Heart left ventricle (tissue), 16 donors: ENCODE results near the gene GPC6. TPM values are rescaled to one million over a fixed set of nuclear protein-coding genes. Genes with fewer than 3 reads are reported as not detected.

Experiments used
- ATAC-seq, 4 donors: fragments of 200-7000 bp; cut with Tn5 transposase; one replicate each; pipeline ENCODE4 v1.9.1; 2020 to 2022; ENCODE audit warnings: moderate library complexity in 4 of 4, mild to moderate bottlenecking in 3 of 4, moderate number of reproducible peaks in 1 of 4
- DNase-seq, 5 donors: peaks; one replicate each; pipeline ENCODE4 v3.0.0-alpha.2; 2020
- H3K27ac ChIP-seq, 12 donors: fragments of 200-600 bp; sonication (generic) in 4 of 12; one replicate each; pipeline versions ENCODE4 v1.5.0 to v1.8.0; 2016 to 2022; ENCODE audit warnings: mild to moderate bottlenecking in 2 of 12
- H3K27me3 ChIP-seq, 9 donors: fragments of 200-600 bp; sonication (generic) in 2 of 9; one replicate each; pipeline versions ENCODE4 v1.5.1 to v1.8.0; 2016 to 2022; ENCODE audit warnings: mild to moderate bottlenecking in 3 of 9
- H3K36me3 ChIP-seq, 9 donors: fragments of 200-600 bp; sonication (generic) in 2 of 9; one replicate each; pipeline versions ENCODE4 v1.5.0 to v1.8.0; 2018 to 2022; ENCODE audit warnings: mild to moderate bottlenecking in 2 of 9
- H3K4me1 ChIP-seq, 12 donors: fragments of 200-600 bp; sonication (generic) in 4 of 12; one replicate each; pipeline versions ENCODE4 v1.5.0 to v1.8.0; 2016 to 2022; ENCODE audit warnings: mild to moderate bottlenecking in 3 of 12
- H3K4me3 ChIP-seq, 12 donors: fragments of 200-600 bp; sonication (generic) in 4 of 12; one replicate each; pipeline versions ENCODE4 v1.5.0 to v1.8.0; 2017 to 2022; ENCODE audit warnings: mild to moderate bottlenecking in 9 of 12, moderate library complexity in 4 of 12
- H3K9me3 ChIP-seq, 12 donors: fragments of 200-600 bp; sonication (generic) in 4 of 12; one replicate each; pipeline versions ENCODE4 v1.5.0 to v1.8.0; 2016 to 2022; ENCODE audit warnings: mild to moderate bottlenecking in 1 of 12
- CTCF ChIP-seq, 12 donors: fragments of 200-600 bp; sonication (generic) in 4 of 12; IDR thresholded peaks; one replicate each; pipeline versions ENCODE4 v1.5.0 to v1.8.0; 2018 to 2022; ENCODE audit warnings: antibody characterized with exemption in 12 of 12, mild to moderate bottlenecking in 5 of 12
- POLR2A ChIP-seq, 2 donors: fragments of 450-650 bp; IDR thresholded peaks; one replicate each; pipeline ENCODE4 v1.6.1; 2017; ENCODE audit warnings: antibody characterized with exemption in 2 of 2, mild to moderate bottlenecking in 2 of 2, moderate library complexity in 2 of 2
- WGBS, 4 donors: extraction: QIAGEN DNeasy Blood & Tissue Kit in 2 of 4; methylation state at CpG; one replicate each; pipeline versions ENCODE4 v1.1.5 to v1.1.7; 2013 to 2018; 5-methylcytosine and 5-hydroxymethylcytosine counted together
- intact Hi-C, 10 donors: fragments of 100-400 bp; cut with DNase I; formaldehyde crosslinking; loops; one replicate each; pipeline versions ENCODE4 v1.11.1 to v1.14.2; 2022
- polyA plus RNA-seq, 2 donors: library from polyadenylated mRNA; stranded (reverse); fragments of 200-250 nt; gene quantifications; one replicate each; pipeline ENCODE4 v1.2.3, GENCODE V29; 2013
- total RNA-seq, 9 donors: library from RNA; depleted of rRNA in 2 of 9; stranded (reverse); fragments of >200 nt in 2 of 9; fragmentation: NEBNext Ultra II Directional in 3 of 9; extraction: Animal tissue kit (Norgen Biotek cat#: 25700) in 3 of 9; gene quantifications; one replicate each; pipeline versions ENCODE4 v1.1.0 to v1.2.4, GENCODE V29; 2016 to 2023
- donor health status: ischemic (EF 13 %, LVEDD 7.1; RV severe dilation, severe dysfunction).
- donor health status: healthy with polysubstance abuse.
- donor health status: DM: no; HTN: yes; CAD: no.
- donor health status: DM: no; HTN: no; CAD: no.
- donor health status: ischemic (EF 25% LVEDD 6.9; RV normal size, moderate dysfunction).
- donor health status: ischemic (EF 25% LVEDD 5.7; RV mildly dilated, moderate dysfunction).
- donor health status: healthy.
- donor health status: DM: yes; HTN: yes; CAD: no.
- donor health status: ischemic (EF 35%, LVEDD 5.7; RV mildly dilated, moderate dysfunction).
- donor health status: nonischemic (EF 11% LVEDD 7.7; RV severe dilation, severe dysfunction).
- donor health status: DM: yes; HTN: yes; CAD: no.
- donor health status: PGD.
- donor health status: ischemic (EF 29% LVEDD 5.4; RV normal size, mild dysfunction).
- donor health status: nonischemic (EF 23%, LVEDD 6.1; RV moderate dilation, normal function).

The GPC6 gene
- total and polyA plus RNA-seq, 11 donors = 0.08 to 6.2 (median 2.0) TPM

- H3K4me3 ChIP-seq = no peak overlapping the region
- DNase-seq (no peak), ATAC-seq (no peak)
- intact Hi-C loops = no loop called here
- H3K27ac ChIP-seq = no peak overlapping the region
- TF ChIP-seq CTCF (IDR thresholded peaks at IDR 0.05) (no peak), POLR2A (IDR thresholded peaks at IDR 0.05) (no peak)
- no peaks in the 10 kb centered on the region for H3K36me3 ChIP-seq
- H3K4me1 ChIP-seq = no peaks in the 10 kb centered on the region
- H3K9me3 ChIP-seq = peaks cover 0 to 13% (median 0%) of the 10 kb centered on the region in 12 donors
- H3K27me3 ChIP-seq = no peaks in the 10 kb centered on the region
Observed at GRCh38 chr13:93955904-93956303, 729.3 kb downstream of the GPC6 start.

DNA sequence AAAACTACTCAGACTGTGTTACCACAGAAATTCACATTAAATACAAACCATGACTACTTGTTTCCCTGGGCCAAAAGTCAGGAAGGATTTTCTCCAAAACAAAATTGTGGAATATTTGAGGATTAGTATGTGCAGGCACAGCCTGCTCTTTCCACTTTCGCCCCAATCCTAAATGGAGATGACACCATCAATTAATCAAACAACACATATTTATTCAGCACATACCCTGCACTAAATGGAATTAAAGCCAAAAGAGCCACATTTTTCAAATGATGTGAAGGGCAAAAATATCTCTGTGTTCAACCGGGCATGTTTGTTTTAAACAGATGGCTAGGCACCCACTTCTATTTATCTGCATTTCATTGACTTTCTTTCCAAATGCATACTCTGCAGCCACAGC, 729.8 kb downstream of the GPC6 start:
- TF ChIP-seq POLR2A (IDR thresholded peaks at IDR 0.05) = no peak
- 78 to 90% (median 87%) methylated on average over 2 of the region's 2 CpGs for WGBS, 4 donors
- intact Hi-C loops = no loop called here
- H3K27me3 ChIP-seq = no peaks in the 10 kb centered on the region
- peaks cover 0 to 13% (median 0%) of the 10 kb centered on the region in 12 donors for H3K9me3 ChIP-seq
- H3K27ac ChIP-seq = no peak overlapping the region
- no peaks in the 10 kb centered on the region for H3K4me1 ChIP-seq
- H3K36me3 ChIP-seq = no peaks in the 10 kb centered on the region
- DNase-seq (no peak), ATAC-seq (no peak)
- H3K4me3 ChIP-seq = no peak overlapping the region

DNA sequence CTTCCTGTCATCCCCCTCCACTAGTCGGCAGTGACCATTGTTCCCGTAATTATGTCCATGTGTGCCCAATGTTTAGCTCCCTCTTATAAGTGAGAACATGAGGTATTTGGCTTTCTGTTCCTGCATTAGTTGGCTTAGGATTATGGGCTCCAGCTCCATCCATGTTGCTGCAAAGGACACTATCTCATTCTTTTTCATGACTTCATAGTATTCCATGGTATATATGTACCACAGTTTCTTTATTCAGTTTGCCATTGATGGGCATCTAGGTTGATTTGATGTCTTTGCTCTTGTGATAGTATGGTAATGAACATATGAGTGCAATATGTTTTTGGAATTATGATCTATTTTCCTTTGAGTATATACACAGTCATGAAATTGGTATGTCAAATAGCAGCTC, 730.8 kb downstream of the GPC6 start:
- intact Hi-C loops = no loop called here
- Histone ChIP-seq H3K9me3 (peaks cover 0 to 13% (median 0%) of the 10 kb centered on the region in 12 donors), H3K36me3 (no peaks in the 10 kb centered on the region), H3K4me3 (no peak overlapping the region), H3K27me3 (no peaks in the 10 kb centered on the region), H3K4me1 (no peaks in the 10 kb centered on the region), H3K27ac (no peak overlapping the region)
- no peak for ATAC-seq
- 92 to 98% (median 97%) methylated on average over 2 of the region's 2 CpGs for WGBS, 4 donors
- TF ChIP-seq CTCF (IDR thresholded peaks at IDR 0.05) (no peak), POLR2A (IDR thresholded peaks at IDR 0.05) (no peak)
- no peak for DNase-seq

DNA sequence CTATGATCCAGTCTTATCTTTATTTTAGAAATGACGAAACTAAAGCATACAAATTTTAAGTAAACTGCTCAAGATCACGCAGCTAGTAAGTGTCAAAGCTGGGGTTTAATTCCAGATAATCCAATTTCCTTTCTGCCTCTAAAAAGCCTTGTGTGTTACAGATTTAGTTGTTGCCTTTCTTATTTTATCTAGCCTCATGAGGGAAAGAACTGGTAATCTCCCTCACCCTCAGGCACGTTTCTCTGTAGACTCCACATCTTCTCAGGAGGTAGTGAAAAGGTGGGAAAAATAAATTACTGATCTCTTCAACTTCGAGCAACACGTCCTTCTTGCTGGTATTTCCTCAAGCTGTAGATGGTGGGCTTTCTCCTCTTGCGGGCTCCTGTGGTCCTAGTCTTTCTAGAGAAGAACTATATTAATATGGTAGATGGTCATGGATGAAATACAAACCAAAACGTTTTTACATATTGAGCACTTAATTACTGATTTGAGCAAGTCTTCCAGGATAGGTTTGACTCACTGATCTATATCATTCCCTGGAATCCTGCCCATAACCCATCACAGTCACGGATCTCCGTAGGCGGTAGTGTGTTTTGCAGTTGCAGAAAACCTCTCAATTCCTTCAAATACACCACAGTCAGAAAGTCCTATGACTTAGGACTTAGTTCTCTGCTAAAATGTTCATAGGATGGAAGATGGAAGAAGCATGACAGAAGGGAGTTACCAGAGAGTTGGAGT, 733.4 kb downstream of the GPC6 start:
- intact Hi-C loops = no loop called here
- DNase-seq (no peak), ATAC-seq (no peak)
- peaks cover 0 to 13% (median 0%) of the 10 kb centered on the region in 12 donors for H3K9me3 ChIP-seq
- H3K4me3 ChIP-seq = no peak overlapping the region
- H3K4me1 ChIP-seq = no peaks in the 10 kb centered on the region
- no peak for TF ChIP-seq POLR2A (IDR thresholded peaks at IDR 0.05)
- no peak for TF ChIP-seq CTCF (IDR thresholded peaks at IDR 0.05)
- 77 to 83% (median 78%) methylated on average over 10 of the region's 10 CpGs for WGBS, 4 donors
- no peaks in the 10 kb centered on the region for H3K36me3 ChIP-seq
- H3K27me3 ChIP-seq = no peaks in the 10 kb centered on the region
- no peak overlapping the region for H3K27ac ChIP-seq
